Astrocyte (in vitro differentiated cells and primary cell): ENCODE results near the gene PPM1E.

ENCODE experiments used
- CTCF ChIP-seq: IDR thresholded peaks from 2 replicates; pipeline ENCODE4 v1.5.1; 2011; ENCODE audit warnings: low read depth, mild to moderate bottlenecking, inconsistent platforms, low read length, moderate library complexity; ENCODE audit not compliant: insufficient read depth
- EZH2 ChIP-seq: IDR thresholded peaks from 2 replicates; pipeline ENCODE4 v1.6.1; 2012; ENCODE audit warnings: mild to moderate bottlenecking, low read length, inconsistent platforms; ENCODE audit not compliant: insufficient read depth

GRCh38 chr17:58913971-58914769, 158.5 kb downstream of the PPM1E start:
- TF ChIP-seq CTCF: no peak
- TF ChIP-seq EZH2: no peak
